ENCODE measurements around the gene PCSK1N.

PCSK1N gene

GRCh38 chrX:48789366-48790220 is 45.8 kb downstream of the PCSK1N start:
- no peak for DNase-seq (ENCODE audit: low spot score)

GRCh38 chrX:48787505-48788443 is 47.6 kb downstream of the PCSK1N start:
- DNase-seq (ENCODE audit: low spot score), result no peak

DNA sequence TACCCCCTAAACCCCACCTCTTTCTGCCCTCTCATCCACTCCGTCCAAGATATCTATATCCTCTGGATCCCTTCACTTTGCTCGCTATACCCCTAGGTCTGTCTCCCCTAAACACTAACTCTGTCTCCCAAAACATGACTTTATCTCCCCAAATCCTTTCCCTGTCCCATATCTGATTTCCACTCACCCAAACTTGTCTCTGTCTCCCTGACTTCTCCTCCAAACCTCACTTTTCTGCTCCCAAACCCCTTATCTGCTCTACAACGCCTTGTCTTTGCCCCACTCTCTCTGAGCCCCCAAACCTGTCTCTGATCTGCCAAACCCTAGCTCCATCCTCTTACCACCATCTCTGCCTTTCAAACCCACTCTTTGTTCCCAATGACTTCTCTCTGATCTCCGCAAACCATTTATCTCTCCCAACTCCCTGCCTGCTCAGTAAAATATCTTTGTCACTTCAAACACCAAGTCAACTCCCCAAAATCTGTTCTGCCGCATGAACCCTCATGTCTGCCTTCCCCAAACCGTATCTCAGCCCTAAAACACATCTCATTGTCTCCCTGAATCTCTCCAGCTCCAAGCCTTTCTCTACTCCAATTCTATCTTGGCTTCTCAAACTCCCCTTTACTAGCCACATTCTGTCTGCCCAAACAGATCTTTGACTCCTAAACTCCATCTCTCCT is 48.4 kb downstream of the PCSK1N start:
- no peak for DNase-seq (ENCODE audit: low spot score)

- no peak for DNase-seq (ENCODE audit: low spot score)
Measured at GRCh38 chrX:48786341-48786800, 49.0 kb downstream of the PCSK1N start, which contains the start of gene GATA1. Gene GATA1 (plus strand): TSS chrX:48786590. CDS start chrX:48791110, 4,520 bp downstream.

- DNase-seq (ENCODE audit: low spot score), result no peak
Measured at GRCh38 chrX:48785540-48786214, 49.7 kb downstream of the PCSK1N start.

DNA sequence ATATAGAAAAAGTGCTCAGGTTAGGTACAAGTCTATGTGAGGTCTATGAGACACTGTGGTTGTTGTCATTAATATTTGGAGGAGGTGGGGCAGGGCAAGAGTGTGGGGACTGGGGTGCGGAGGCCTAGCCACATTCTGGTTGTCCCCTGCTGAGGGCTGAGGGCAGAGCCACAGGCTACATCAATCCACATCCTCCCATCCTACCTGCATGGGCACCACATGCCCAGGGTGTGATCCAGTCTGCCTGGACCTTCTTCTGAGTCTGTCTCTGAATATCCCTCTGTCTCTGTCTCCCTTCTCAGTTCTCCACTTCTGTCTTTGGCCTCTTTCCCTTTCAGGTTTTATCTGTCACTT is 50.2 kb downstream of the PCSK1N start:
- DNase-seq (ENCODE audit: low spot score), result no peak

DNA sequence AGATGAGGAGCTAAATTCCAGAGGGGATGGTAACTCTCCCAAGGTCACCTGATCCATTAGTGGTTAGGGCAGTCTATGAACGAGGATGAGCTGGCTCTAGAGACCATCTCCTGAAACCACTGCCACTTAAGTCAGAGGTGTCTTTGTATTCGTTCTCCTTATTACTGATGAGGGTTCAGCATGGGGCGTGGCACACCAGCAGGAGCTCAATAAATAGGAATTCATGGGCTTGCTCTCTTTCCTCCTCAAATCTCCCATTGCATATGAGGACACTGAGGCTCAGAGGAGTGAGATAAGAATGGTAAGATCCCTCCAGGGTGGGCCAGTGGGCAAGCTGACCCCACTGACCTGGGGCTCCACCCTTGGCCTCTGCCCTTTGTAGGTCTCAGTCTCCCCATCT is 50.7 kb downstream of the PCSK1N start:
- no peak for DNase-seq (ENCODE audit: low spot score)

DNA sequence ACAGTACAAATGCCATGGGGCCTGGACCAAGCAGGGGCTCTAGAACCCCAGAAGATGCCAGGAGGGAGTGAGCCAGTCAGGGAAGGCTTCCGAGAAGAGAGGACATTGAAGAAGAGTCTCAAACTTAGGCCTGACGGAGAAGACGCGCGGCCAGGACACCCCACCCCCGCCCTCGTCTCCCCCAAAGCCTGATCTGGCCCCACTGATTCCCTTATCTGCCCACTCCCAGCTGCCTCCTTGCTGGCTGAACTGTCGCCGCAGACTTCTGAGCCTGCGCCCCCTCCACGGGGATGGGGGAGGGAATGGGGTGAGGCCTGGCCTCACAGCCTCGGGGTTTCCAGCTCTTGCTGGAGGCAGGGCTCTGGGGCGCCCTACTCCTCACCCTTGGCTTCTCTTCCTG is 52.6 kb downstream of the PCSK1N start:
- DNase-seq (ENCODE audit: low spot score), result no peak

DNA sequence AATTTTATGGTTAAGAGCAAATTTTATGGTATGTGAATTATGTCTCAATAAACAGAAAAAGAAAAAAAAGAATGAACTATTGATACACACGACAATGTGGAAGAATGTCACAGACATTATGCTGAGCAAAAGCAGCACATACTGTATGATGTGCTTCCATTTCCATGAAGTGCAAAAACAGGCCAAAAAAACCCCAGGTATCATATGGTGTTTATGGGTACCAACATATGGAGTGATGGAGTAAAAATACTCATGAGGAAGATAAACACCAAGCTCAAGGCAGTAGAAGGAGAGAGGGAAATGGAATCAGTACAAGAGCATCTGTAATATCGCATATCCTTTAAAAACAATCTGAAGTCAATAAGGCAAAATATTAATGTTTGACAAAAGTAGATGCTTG is 53.2 kb downstream of the PCSK1N start:
- no peak for DNase-seq (ENCODE audit: low spot score)

DNA sequence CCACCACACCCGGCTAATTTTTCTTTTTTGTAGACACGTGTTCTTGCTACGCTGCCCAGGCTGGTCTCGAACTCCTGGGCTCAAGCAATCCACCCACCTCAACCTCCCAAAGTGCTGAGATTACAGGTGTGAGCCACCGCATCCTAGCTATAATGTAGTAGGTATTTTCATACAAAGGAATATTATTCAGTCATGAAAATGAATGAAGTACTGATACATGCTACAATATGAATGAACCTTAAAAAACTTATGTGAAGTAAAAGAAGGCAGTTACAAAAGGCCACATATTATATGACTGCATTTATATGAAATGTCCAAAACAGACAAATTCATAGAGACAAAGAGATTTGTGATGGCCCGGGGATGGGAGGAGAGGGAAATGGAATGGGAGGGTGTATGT is 53.7 kb downstream of the PCSK1N start:
- DNase-seq (ENCODE audit: low spot score), result no peak
